Measurements from ENCODE around the gene PREPL. TPM values are rescaled to one million over a fixed set of nuclear protein-coding genes. Genes with fewer than 3 reads are reported as not detected.

The PREPL gene
- total RNA-seq, 4 donors from 2014 or later: 21.5 to 47.4 (median 28.2) TPM

DNA sequence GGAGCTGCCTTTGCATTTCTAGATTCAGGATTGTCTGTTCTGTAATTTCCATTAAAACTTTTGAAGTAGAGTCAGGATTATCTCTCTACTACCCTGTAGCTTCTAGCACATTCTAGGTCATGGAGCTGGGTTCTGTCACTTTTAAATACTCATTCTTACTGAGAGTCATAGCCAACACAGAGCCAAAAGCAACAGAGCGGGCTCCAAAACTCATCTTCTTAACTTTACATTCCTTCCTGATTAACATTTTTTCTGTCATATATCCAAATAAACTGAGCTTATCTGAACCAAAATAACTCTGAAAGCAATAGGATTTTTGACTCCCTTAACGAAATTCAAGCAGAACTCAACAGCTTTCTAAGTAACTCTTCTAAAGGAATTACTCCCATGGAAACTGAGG is 12.9 kb downstream of the PREPL start:
- TF ChIP-seq, protein P1, sequence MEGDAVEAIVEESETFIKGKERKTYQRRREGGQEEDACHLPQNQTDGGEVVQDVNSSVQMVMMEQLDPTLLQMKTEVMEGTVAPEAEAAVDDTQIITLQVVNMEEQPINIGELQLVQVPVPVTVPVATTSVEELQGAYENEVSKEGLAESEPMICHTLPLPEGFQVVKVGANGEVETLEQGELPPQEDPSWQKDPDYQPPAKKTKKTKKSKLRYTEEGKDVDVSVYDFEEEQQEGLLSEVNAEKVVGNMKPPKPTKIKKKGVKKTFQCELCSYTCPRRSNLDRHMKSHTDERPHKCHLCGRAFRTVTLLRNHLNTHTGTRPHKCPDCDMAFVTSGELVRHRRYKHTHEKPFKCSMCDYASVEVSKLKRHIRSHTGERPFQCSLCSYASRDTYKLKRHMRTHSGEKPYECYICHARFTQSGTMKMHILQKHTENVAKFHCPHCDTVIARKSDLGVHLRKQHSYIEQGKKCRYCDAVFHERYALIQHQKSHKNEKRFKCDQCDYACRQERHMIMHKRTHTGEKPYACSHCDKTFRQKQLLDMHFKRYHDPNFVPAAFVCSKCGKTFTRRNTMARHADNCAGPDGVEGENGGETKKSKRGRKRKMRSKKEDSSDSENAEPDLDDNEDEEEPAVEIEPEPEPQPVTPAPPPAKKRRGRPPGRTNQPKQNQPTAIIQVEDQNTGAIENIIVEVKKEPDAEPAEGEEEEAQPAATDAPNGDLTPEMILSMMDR (IDR thresholded peaks at IDR 0.05; ENCODE audit: low read depth): no peak

DNA sequence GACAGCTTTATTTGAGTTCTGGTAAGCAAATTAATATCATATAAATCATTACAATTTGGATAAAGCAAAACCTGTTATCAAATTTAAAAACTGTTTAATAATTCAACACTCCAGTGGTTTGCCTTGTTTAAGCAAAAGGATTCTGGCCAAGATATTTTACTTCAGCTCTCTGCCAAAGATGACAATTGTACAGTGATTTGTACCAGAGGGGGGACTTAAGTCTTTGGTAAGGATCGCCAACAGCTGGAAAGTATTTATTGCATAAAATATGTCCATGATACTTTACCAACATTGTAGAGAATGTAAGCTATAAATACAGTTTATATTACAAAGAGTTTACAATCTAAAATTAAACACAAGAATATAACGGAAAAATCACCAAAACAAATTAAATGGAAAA is 13.8 kb downstream of the PREPL start:
- TF ChIP-seq, protein P1 (IDR thresholded peaks at IDR 0.05; ENCODE audit: low read depth): no peak

DNA sequence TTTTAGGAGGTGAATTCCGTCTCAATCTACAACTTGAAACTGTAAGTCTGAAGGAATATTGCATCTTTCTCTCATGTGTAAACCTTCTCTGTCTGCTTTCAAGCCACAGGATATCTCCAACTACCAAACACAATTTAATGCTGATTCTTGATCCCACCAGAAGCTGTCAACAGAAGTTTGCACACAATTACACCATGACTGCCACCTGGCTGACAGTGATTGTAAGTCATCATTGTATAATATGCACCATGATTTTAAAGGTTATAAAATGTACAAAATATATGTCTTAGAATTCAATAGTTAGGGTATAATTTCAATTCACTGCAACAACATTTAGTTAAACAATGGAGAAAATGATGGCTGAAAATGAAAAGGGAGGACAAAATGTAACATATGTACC is 18.4 kb downstream of the PREPL start:
- TF ChIP-seq, protein P1 (IDR thresholded peaks at IDR 0.05; ENCODE audit: low read depth): no peak

DNA sequence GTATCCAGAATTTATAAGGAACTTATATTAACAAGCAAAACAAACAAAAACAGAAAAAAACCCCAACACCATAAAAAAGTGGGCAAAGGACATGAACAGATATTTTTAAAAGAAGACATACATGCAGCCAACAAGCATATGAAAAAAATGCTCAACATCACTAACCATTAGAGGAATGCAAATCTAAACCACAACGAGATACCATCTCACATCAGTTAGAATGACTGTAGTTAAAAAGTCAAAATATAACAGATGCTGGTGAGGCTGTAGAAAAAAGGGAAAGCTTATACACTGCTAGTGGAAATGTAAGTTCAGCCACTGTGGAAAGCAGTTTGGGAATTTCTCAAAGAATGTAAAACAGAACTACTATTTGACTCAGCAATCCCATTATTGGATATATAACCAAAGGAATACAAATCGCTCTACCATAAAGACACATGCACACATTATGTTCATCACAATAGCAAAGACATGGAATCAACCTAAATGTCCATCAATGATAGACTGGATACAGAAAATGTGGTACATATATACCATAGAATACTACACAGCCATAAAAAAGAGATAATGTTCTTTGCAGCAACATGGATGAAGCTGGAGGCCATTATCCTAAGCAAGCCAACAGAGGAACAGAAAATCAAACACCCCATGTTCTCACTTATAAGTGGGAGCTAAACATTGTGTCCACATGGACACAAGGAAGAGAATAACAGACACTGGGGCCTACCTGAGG is 25.3 kb downstream of the PREPL start:
- TF ChIP-seq, protein P1 (IDR thresholded peaks at IDR 0.05; ENCODE audit: low read depth): no peak

DNA sequence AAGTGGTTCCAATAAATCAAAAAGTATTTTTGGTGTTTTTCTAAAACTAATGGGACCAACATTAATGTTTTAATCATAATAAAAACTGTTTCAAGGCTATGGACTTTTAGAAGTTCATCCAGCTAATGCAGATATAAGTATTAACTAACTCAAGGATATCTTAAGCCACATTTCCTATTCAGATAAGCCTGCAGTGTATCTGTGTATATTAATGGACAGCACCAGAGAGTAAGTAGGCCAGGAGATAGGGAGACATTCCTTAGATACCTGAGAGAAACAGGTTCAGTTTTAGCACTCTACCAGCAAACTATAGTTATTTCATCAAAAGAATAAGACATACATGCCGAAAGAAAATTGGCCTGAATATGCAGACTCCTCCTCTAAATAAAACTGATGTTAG is 27.3 kb downstream of the PREPL start:
- TF ChIP-seq, protein P1 (IDR thresholded peaks at IDR 0.05; ENCODE audit: low read depth): no peak

DNA sequence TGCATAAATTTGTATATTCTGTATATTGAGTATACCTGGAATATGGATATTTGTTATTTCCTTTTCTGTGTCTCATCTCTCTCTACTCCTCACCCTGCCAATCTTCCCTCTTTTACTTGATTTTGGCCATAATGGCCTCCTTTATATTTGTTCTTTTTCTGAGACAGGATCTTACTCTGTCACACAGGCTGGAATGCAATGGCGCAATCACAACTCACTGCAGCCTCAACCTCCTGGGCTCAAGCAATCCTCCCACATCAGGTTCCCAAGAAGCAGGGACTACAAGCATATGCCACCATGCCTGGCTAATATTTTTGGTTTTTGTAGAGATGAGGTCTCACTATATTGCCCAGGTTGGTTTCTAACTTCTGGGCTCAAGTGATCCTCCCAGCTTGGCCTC is 30.5 kb downstream of the PREPL start:
- TF ChIP-seq, protein P1 (IDR thresholded peaks at IDR 0.05; ENCODE audit: low read depth): no peak

DNA sequence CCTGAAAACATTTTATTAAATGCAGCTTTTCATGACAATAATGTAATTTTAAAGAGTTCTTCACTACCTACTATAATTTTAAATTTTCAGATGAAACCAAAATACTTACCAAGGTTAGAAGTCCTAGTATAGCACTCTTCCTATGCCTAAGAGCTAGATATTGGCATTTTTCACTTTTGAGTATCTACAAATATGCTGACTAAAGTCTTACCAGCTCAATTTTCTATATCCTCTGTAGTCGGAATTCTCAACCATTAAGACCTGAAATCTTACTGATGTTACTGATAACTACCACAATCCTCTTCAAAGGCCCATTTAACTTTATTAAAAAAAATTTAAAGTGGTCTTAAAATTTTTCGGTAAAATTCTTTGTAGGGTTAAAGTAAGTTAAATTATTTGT is 32.0 kb downstream of the PREPL start:
- TF ChIP-seq, protein P1 (IDR thresholded peaks at IDR 0.05; ENCODE audit: low read depth): no peak

All from subcutaneous adipose tissue (tissue), 4 donors.